ENCODE data around the gene NHS.
A peak's percentile ranks its signal among the peaks of the same experiment; 100 is the strongest.

NHS gene

GRCh38 chrX:17374619-17375366 is at the start of gene NHS:
Gene NHS, plus strand, starts transcription at chrX:17375200. Its CDS starts 558 bp downstream, at chrX:17375758.
- H3K9me3 Mint-ChIP-seq: peaks cover 0 to 2% of the 10 kb centered on the region in 2 donors
- H3K27ac Mint-ChIP-seq: peak within 1 kb of the TSS; percentile 49
- no peaks in the 10 kb centered on the region for H3K36me3 Mint-ChIP-seq
- H3K4me1 Mint-ChIP-seq: no peaks in the 10 kb centered on the region
- DNase-seq (no peak), ATAC-seq (replicated peaks) (no peak)
- H3K27me3 Mint-ChIP-seq: peaks cover 25 to 34% of the 10 kb centered on the region in 2 donors
- peak within 1 kb of the TSS; percentile 30 to 45 for H3K4me3 Mint-ChIP-seq

GRCh38 chrX:17328837-17329236 is 46.2 kb upstream of the NHS start:
- no peaks in the 10 kb centered on the region for H3K9me3 Mint-ChIP-seq
- ATAC-seq (replicated peaks) (no peak), DNase-seq (no peak)
- no peak overlapping the region for H3K4me3 Mint-ChIP-seq
- H3K4me1 Mint-ChIP-seq: no peaks in the 10 kb centered on the region
- H3K36me3 Mint-ChIP-seq: no peaks in the 10 kb centered on the region
- peaks cover 0 to 8% of the 10 kb centered on the region in 2 donors for H3K27me3 Mint-ChIP-seq
- no peak overlapping the region for H3K27ac Mint-ChIP-seq

- DNase-seq (no peak), ATAC-seq (replicated peaks) (no peak)
- Mint-ChIP-seq H3K27ac (no peak overlapping the region), H3K27me3 (no peaks in the 10 kb centered on the region), H3K4me3 (no peak overlapping the region), H3K36me3 (no peaks in the 10 kb centered on the region), H3K9me3 (no peaks in the 10 kb centered on the region), H3K4me1 (no peaks in the 10 kb centered on the region)
Measured at GRCh38 chrX:17336377-17336776, 38.6 kb upstream of the NHS start.

GRCh38 chrX:17355976-17356375 is 19.0 kb upstream of the NHS start:
- Mint-ChIP-seq H3K9me3 (peaks cover 3 to 11% of the 10 kb centered on the region in 2 donors), H3K27me3 (peaks cover 0 to 5% of the 10 kb centered on the region in 2 donors), H3K4me3 (no peak overlapping the region), H3K27ac (no peak overlapping the region), H3K4me1 (no peaks in the 10 kb centered on the region), H3K36me3 (peaks cover 0 to 1% of the 10 kb centered on the region in 2 donors)
- DNase-seq: no peak
- ATAC-seq (replicated peaks): no peak

GRCh38 chrX:17359500-17359899 is 15.5 kb upstream of the NHS start:
- Mint-ChIP-seq H3K27me3 (peaks cover 0 to 4% of the 10 kb centered on the region in 2 donors), H3K4me3 (no peak overlapping the region), H3K9me3 (no peaks in the 10 kb centered on the region), H3K36me3 (no peaks in the 10 kb centered on the region), H3K4me1 (no peaks in the 10 kb centered on the region), H3K27ac (no peak overlapping the region)
- ATAC-seq (replicated peaks) (no peak), DNase-seq (no peak)

- Mint-ChIP-seq H3K27me3 (peaks cover 0 to 7% of the 10 kb centered on the region in 2 donors), H3K4me1 (no peaks in the 10 kb centered on the region), H3K9me3 (no peaks in the 10 kb centered on the region), H3K4me3 (no peak overlapping the region), H3K27ac (no peak overlapping the region), H3K36me3 (no peaks in the 10 kb centered on the region)
- ATAC-seq (replicated peaks) (no peak), DNase-seq (no peak)
Measured at GRCh38 chrX:17361620-17362019, 13.4 kb upstream of the NHS start.

- H3K27ac Mint-ChIP-seq: no peak overlapping the region
- DNase-seq: no peak
- H3K36me3 Mint-ChIP-seq: no peaks in the 10 kb centered on the region
- ATAC-seq (replicated peaks): no peak
- H3K4me3 Mint-ChIP-seq: no peak overlapping the region
- peaks cover 5 to 19% of the 10 kb centered on the region in 2 donors for H3K27me3 Mint-ChIP-seq
- no peaks in the 10 kb centered on the region for H3K4me1 Mint-ChIP-seq
- H3K9me3 Mint-ChIP-seq: no peaks in the 10 kb centered on the region
Measured at GRCh38 chrX:17368002-17368401, 7.0 kb upstream of the NHS start.

GRCh38 chrX:17369309-17369708 is 5.7 kb upstream of the NHS start:
- no peak overlapping the region for H3K4me3 Mint-ChIP-seq
- H3K9me3 Mint-ChIP-seq: no peaks in the 10 kb centered on the region
- H3K27ac Mint-ChIP-seq: no peak overlapping the region
- no peaks in the 10 kb centered on the region for H3K4me1 Mint-ChIP-seq
- no peaks in the 10 kb centered on the region for H3K36me3 Mint-ChIP-seq
- ATAC-seq (replicated peaks) (no peak), DNase-seq (no peak)
- H3K27me3 Mint-ChIP-seq: peaks cover 13 to 27% of the 10 kb centered on the region in 2 donors

GRCh38 chrX:17370191-17370590 is 4.8 kb upstream of the NHS start:
- H3K36me3 Mint-ChIP-seq: no peaks in the 10 kb centered on the region
- H3K4me3 Mint-ChIP-seq: no peak overlapping the region
- H3K9me3 Mint-ChIP-seq: no peaks in the 10 kb centered on the region
- H3K4me1 Mint-ChIP-seq: no peaks in the 10 kb centered on the region
- ATAC-seq (replicated peaks) (no peak), DNase-seq (no peak)
- no peak overlapping the region for H3K27ac Mint-ChIP-seq
- peaks cover 13 to 33% of the 10 kb centered on the region in 2 donors for H3K27me3 Mint-ChIP-seq

GRCh38 chrX:17372052-17372451 is 2.9 kb upstream of the NHS start:
- no peak for ATAC-seq (replicated peaks)
- peaks cover 13 to 27% of the 10 kb centered on the region in 2 donors for H3K27me3 Mint-ChIP-seq
- H3K9me3 Mint-ChIP-seq: no peaks in the 10 kb centered on the region
- H3K27ac Mint-ChIP-seq: no peak overlapping the region
- no peaks in the 10 kb centered on the region for H3K4me1 Mint-ChIP-seq
- DNase-seq: no peak
- no peak overlapping the region for H3K4me3 Mint-ChIP-seq
- no peaks in the 10 kb centered on the region for H3K36me3 Mint-ChIP-seq

GRCh38 chrX:17373337-17373736 is 1.7 kb upstream of the NHS start:
- no peaks in the 10 kb centered on the region for H3K4me1 Mint-ChIP-seq
- H3K27me3 Mint-ChIP-seq: peaks cover 15 to 26% of the 10 kb centered on the region in 2 donors
- DNase-seq: no peak
- no peaks in the 10 kb centered on the region for H3K36me3 Mint-ChIP-seq
- no peak overlapping the region for H3K27ac Mint-ChIP-seq
- peaks cover 0 to under 1% of the 10 kb centered on the region in 2 donors for H3K9me3 Mint-ChIP-seq
- ATAC-seq (replicated peaks): no peak
- H3K4me3 Mint-ChIP-seq: no peak overlapping the region

GRCh38 chrX:17375367-17375636 is 302 bp downstream of the NHS start:
- Mint-ChIP-seq H3K4me1 (no peaks in the 10 kb centered on the region), H3K4me3 (peak overlapping the region; percentile 30 to 45), H3K27me3 (peaks cover 30 to 34% of the 10 kb centered on the region in 2 donors), H3K36me3 (no peaks in the 10 kb centered on the region), H3K27ac (peak overlapping the region; percentile 49), H3K9me3 (peaks cover 0 to 5% of the 10 kb centered on the region in 2 donors)
- DNase-seq (no peak), ATAC-seq (replicated peaks) (no peak)

GRCh38 chrX:17375637-17376430 is 834 bp downstream of the NHS start:
- Mint-ChIP-seq H3K36me3 (no peaks in the 10 kb centered on the region), H3K27me3 (peaks cover 35 to 36% of the 10 kb centered on the region in 2 donors), H3K4me3 (peak overlapping the region; percentile 6 to 9), H3K4me1 (no peaks in the 10 kb centered on the region), H3K9me3 (peaks cover 0 to 9% of the 10 kb centered on the region in 2 donors), H3K27ac (peak overlapping the region; percentile 49)
- ATAC-seq (replicated peaks) (no peak), DNase-seq (no peak)

- H3K4me1 Mint-ChIP-seq: no peaks in the 10 kb centered on the region
- no peak for DNase-seq
- H3K36me3 Mint-ChIP-seq: no peaks in the 10 kb centered on the region
- H3K9me3 Mint-ChIP-seq: peaks cover 4 to 11% of the 10 kb centered on the region in 2 donors
- H3K4me3 Mint-ChIP-seq: peak overlapping the region; percentile 6 to 9
- peaks cover 37 to 38% of the 10 kb centered on the region in 2 donors for H3K27me3 Mint-ChIP-seq
- H3K27ac Mint-ChIP-seq: peak overlapping the region; percentile 59
- peak; percentile 27 to 38 for ATAC-seq (replicated peaks)
Measured at GRCh38 chrX:17376431-17377077, 1.6 kb downstream of the NHS start.

Measured in stimulated activated naive B cell treated with anti-CD40 and anti-IgM and Interleukin-4, amounts not matched to agents 10 μg/mL and 1 μg/mL and 100 μg/mL, for 72 hours (primary cell).